Retinal pigment epithelial cell (primary cell): ENCODE measurements around the gene GCC2.

Experiments
- DNase-seq: peaks from one replicate; pipeline ENCODE4 v3.0.0-alpha.2; 2010; ENCODE audit warnings: low read depth
- H3K4me3 ChIP-seq: 2 replicates; pipeline ENCODE4 v1.5.1; 2011; ENCODE audit warnings: mild to moderate bottlenecking, low read length, control low read depth, moderate library complexity
- CTCF ChIP-seq: conservative IDR thresholded peaks from 2 replicates; pipeline ENCODE4 v1.5.1; 2011; ENCODE audit warnings: low read depth, low read length, control low read depth, inconsistent platforms

The GCC2 gene

GRCh38 chr2:108409768-108410167 lies 39.2 kb upstream of the GCC2 start:
- no peak overlapping the region for H3K4me3 ChIP-seq
- no peak for TF ChIP-seq CTCF
- no peak for DNase-seq

- no peak for DNase-seq
- H3K4me3 ChIP-seq: no peak overlapping the region
- no peak for TF ChIP-seq CTCF
Measured at GRCh38 chr2:108412995-108413710, 35.9 kb upstream of the GCC2 start.

- TF ChIP-seq CTCF: no peak
- no peak overlapping the region for H3K4me3 ChIP-seq
- no peak for DNase-seq
Measured at GRCh38 chr2:108413711-108414095, 35.3 kb upstream of the GCC2 start.

GRCh38 chr2:108414256-108414876 lies 34.6 kb upstream of the GCC2 start:
- DNase-seq: no peak

GRCh38 chr2:108414945-108415344 lies 34.1 kb upstream of the GCC2 start:
- no peak for TF ChIP-seq CTCF
- no peak for DNase-seq
- no peak overlapping the region for H3K4me3 ChIP-seq

More at GRCh38 chr2:108414256-108414876, 34.6 kb upstream of the GCC2 start:
- no peak for TF ChIP-seq CTCF
- no peak overlapping the region for H3K4me3 ChIP-seq

GRCh38 chr2:108417254-108417653 lies 31.8 kb upstream of the GCC2 start:
- TF ChIP-seq CTCF: peak; percentile 11
- DNase-seq: no peak
- H3K4me3 ChIP-seq: no peak overlapping the region

- TF ChIP-seq CTCF: no peak
- H3K4me3 ChIP-seq: no peak overlapping the region
- no peak for DNase-seq
Measured at GRCh38 chr2:108418416-108418815, 30.6 kb upstream of the GCC2 start.
